Measurements from ENCODE around the gene KRT72.

KRT72 gene

DNA sequence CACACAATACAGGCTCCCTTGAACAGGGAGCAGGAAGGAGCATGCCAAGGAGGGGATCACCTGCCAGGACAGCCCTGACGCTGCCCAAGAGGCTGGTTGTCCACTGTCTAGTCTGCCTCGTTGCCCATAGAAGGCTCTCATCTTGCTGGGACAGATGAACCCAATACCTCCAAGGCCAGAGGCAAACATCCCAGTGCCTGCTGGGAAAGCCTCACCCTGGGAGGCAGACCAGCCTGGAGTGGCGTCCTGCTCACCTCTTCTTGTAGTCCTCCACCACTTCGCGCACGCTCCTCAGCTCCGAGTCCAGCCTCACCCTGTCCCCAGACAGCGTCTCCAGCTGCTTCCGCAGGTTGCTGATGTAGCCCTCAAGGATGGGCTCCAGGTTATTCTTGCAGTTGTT, 14.6 kb upstream of the KRT72 start:
- no peaks in the 10 kb centered on the region for H3K9me2 ChIP-seq (ENCODE audit: low read depth, low read length)
- no peaks in the 10 kb centered on the region for H3K27me3 ChIP-seq (ENCODE audit: insufficient read depth, low read length)
- H3K9me3 ChIP-seq (ENCODE audit: low read length): no peaks in the 10 kb centered on the region
- no peaks in the 10 kb centered on the region for H3K79me2 ChIP-seq (ENCODE audit: insufficient read depth, low read length)
- no peak overlapping the region for H3K4me2 ChIP-seq (ENCODE audit: low read length)
- no peak for TF ChIP-seq EZH2 (IDR thresholded peaks at IDR 0.05; ENCODE audit: borderline replicate concordance, low read length)
- TF ChIP-seq, protein P1, sequence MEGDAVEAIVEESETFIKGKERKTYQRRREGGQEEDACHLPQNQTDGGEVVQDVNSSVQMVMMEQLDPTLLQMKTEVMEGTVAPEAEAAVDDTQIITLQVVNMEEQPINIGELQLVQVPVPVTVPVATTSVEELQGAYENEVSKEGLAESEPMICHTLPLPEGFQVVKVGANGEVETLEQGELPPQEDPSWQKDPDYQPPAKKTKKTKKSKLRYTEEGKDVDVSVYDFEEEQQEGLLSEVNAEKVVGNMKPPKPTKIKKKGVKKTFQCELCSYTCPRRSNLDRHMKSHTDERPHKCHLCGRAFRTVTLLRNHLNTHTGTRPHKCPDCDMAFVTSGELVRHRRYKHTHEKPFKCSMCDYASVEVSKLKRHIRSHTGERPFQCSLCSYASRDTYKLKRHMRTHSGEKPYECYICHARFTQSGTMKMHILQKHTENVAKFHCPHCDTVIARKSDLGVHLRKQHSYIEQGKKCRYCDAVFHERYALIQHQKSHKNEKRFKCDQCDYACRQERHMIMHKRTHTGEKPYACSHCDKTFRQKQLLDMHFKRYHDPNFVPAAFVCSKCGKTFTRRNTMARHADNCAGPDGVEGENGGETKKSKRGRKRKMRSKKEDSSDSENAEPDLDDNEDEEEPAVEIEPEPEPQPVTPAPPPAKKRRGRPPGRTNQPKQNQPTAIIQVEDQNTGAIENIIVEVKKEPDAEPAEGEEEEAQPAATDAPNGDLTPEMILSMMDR (IDR thresholded peaks at IDR 0.05; ENCODE audit: low read length): no peak
- no peaks in the 10 kb centered on the region for H3K4me1 ChIP-seq (ENCODE audit: insufficient read depth, low read length, severe bottlenecking)
- no peak overlapping the region for H3K9ac ChIP-seq (ENCODE audit: low read length)
- no peak overlapping the region for H2AFZ ChIP-seq (ENCODE audit: low read length)
- no peak overlapping the region for H3K4me3 ChIP-seq (ENCODE audit: low read depth, low read length, poor library complexity, severe bottlenecking)
- no peaks in the 10 kb centered on the region for H4K20me1 ChIP-seq (ENCODE audit: insufficient read depth, low read length)
- no peak overlapping the region for H3K27ac ChIP-seq (ENCODE audit: low read depth, low read length, poor library complexity, severe bottlenecking)
- H3K36me3 ChIP-seq (ENCODE audit: insufficient read depth, low read length): no peaks in the 10 kb centered on the region
- no peaks in the 10 kb centered on the region for H3F3A ChIP-seq (ENCODE audit: insufficient read depth, low read length)

DNA sequence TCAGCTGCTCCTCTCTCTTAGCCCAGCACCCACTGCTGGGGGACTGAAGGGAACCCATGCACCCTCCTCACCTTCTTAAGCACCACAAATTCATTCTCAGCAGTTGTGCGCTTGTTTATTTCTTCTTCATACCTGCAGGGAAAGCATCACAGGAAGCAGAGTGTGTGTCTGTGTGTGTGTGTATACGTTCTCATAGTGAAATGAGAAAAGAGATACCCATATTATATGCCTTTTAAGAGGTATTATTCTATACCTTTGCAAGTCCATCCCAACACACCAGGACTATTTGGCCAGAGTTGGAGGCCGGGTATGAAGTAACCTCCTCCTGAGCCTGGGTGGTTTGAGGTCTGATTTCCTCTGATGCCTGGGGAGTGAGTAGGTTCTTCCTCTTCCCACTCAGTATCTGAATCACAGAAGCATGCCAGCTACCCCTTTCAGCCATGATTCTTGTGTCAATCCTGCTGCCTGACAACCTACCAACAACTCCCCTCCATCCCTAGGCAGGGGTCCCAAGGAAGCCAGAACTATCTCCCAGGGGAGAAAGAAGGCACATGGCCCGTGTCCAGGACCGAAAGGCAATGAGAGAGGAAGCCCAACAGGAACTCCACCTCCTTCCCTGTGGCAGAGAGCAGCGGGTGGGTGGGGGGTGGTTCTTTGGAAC, 14.1 kb upstream of the KRT72 start:
- H3K4me3 ChIP-seq (ENCODE audit: low read depth, low read length, poor library complexity, severe bottlenecking): no peak overlapping the region
- no peaks in the 10 kb centered on the region for H3K79me2 ChIP-seq (ENCODE audit: insufficient read depth, low read length)
- no peaks in the 10 kb centered on the region for H3K9me3 ChIP-seq (ENCODE audit: low read length)
- H3K27me3 ChIP-seq (ENCODE audit: insufficient read depth, low read length): no peaks in the 10 kb centered on the region
- no peaks in the 10 kb centered on the region for H3F3A ChIP-seq (ENCODE audit: insufficient read depth, low read length)
- H3K4me1 ChIP-seq (ENCODE audit: insufficient read depth, low read length, severe bottlenecking): no peaks in the 10 kb centered on the region
- no peaks in the 10 kb centered on the region for H3K9me2 ChIP-seq (ENCODE audit: low read depth, low read length)
- H3K9ac ChIP-seq (ENCODE audit: low read length): no peak overlapping the region
- H4K20me1 ChIP-seq (ENCODE audit: insufficient read depth, low read length): no peaks in the 10 kb centered on the region
- H3K4me2 ChIP-seq (ENCODE audit: low read length): no peak overlapping the region
- H2AFZ ChIP-seq (ENCODE audit: low read length): no peak overlapping the region
- no peak overlapping the region for H3K27ac ChIP-seq (ENCODE audit: low read depth, low read length, poor library complexity, severe bottlenecking)
- TF ChIP-seq, protein P1 (IDR thresholded peaks at IDR 0.05; ENCODE audit: low read length): no peak
- no peak for TF ChIP-seq EZH2 (IDR thresholded peaks at IDR 0.05; ENCODE audit: borderline replicate concordance, low read length)
- H3K36me3 ChIP-seq (ENCODE audit: insufficient read depth, low read length): no peaks in the 10 kb centered on the region

DNA sequence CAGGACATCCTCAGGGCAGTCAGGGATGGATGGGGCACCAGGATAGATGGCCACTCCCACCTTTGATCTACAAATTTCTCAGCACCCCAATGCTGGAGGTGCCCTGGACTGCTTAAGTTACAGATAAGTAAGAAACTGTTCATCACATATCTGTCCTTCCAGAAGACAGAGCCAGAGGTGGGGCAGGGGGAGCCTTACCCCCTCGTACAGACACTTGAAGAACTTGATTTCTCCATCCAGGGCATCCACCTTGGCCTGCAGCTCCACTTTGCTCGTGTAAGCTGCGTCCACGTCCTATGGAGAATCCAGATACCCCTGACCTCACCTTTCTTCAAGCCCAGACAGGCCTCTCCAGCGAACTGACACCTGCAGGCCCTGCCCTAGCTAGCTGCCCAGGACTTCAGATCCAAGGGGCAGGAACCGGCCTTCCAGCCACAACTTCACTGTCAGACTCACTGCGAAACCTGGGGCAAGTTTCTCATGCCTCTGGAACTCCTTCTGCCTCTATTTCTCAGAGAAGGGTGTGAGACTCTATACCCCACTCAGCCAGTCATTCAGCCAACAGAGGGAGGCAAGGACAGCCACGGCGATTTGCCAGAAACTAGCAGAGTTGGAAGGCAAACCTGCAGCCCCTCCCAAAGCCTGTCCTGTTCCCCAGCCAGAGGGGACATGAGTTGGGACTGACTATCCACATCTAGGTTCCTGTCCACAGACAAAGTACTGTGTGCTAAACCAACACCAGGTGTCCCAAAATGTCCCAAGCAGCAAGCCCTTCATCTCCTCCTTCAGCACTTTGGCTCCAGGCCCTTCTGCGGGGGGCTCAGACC, 13.3 kb upstream of the KRT72 start:
- Histone ChIP-seq H3K27ac (ENCODE audit: low read depth, low read length, poor library complexity, severe bottlenecking) (no peak overlapping the region), H3K9me2 (ENCODE audit: low read depth, low read length) (no peaks in the 10 kb centered on the region), H3F3A (ENCODE audit: insufficient read depth, low read length) (no peaks in the 10 kb centered on the region)

More for the DNA sequence above, 13.3 kb upstream of the KRT72 start:
- TF ChIP-seq, protein P1 (IDR thresholded peaks at IDR 0.05; ENCODE audit: low read length): no peak
- no peak for TF ChIP-seq EZH2 (IDR thresholded peaks at IDR 0.05; ENCODE audit: borderline replicate concordance, low read length)
- Histone ChIP-seq H3K79me2 (ENCODE audit: insufficient read depth, low read length) (no peaks in the 10 kb centered on the region), H4K20me1 (ENCODE audit: insufficient read depth, low read length) (no peaks in the 10 kb centered on the region), H3K36me3 (ENCODE audit: insufficient read depth, low read length) (no peaks in the 10 kb centered on the region), H3K4me3 (ENCODE audit: low read depth, low read length, poor library complexity, severe bottlenecking) (no peak overlapping the region), H3K27me3 (ENCODE audit: insufficient read depth, low read length) (no peaks in the 10 kb centered on the region), H3K4me1 (ENCODE audit: insufficient read depth, low read length, severe bottlenecking) (no peaks in the 10 kb centered on the region), H3K9ac (ENCODE audit: low read length) (no peak overlapping the region), H2AFZ (ENCODE audit: low read length) (no peak overlapping the region), H3K4me2 (ENCODE audit: low read length) (no peak overlapping the region), H3K9me3 (ENCODE audit: low read length) (no peaks in the 10 kb centered on the region)
